ENCODE measurements around the gene PYGB.

PYGB gene

DNA sequence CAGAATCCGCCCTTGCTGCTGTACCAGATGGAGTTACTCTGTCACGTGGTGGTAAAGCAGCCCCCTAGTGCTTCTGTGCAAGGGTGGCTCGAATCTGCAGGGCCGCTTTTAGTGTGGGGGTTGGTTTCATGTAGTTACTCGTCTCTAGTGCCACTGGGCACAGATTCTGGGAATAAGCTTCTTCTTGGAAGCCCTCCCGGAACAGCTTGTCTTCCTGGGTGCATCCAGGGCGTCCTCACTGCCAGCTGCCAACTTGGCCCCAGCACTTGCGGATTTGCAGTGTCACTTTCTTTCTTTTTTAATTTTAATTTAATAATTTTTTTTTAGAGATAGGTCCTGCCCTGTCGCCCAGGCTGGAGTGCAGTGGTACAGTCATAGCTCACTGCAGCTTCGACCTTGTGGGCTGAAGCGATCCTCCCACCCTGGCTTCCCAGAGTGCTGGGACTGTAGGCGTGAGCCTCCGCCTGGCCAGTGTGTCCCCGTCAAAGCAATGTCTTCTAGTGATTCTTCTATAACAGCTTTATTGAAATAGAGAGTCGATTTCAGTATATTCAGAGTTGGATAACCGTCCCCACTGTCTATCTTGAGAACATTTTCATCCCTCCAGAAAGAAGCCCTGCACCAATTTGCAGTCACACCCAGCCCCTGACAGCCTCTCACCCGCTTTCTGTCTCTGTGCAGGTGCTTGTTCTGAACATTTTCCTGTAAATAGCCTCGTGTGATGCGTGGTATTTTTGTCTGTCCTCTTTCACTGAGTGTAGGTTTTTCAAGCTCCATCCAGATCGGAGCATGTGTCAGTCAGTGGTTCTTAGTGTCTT is 25.9 kb downstream of the PYGB start:
- ChIA-PET POLR2A (ENCODE audit: low non-redundant PET) (no interaction called here), CTCF (interaction anchor here (0.7 kb wide), 1 partner anchor 1612 kb away, joined by 3 read pairs; no protein-coding TSS in a partner anchor)
- TF ChIP-seq, protein P1, sequence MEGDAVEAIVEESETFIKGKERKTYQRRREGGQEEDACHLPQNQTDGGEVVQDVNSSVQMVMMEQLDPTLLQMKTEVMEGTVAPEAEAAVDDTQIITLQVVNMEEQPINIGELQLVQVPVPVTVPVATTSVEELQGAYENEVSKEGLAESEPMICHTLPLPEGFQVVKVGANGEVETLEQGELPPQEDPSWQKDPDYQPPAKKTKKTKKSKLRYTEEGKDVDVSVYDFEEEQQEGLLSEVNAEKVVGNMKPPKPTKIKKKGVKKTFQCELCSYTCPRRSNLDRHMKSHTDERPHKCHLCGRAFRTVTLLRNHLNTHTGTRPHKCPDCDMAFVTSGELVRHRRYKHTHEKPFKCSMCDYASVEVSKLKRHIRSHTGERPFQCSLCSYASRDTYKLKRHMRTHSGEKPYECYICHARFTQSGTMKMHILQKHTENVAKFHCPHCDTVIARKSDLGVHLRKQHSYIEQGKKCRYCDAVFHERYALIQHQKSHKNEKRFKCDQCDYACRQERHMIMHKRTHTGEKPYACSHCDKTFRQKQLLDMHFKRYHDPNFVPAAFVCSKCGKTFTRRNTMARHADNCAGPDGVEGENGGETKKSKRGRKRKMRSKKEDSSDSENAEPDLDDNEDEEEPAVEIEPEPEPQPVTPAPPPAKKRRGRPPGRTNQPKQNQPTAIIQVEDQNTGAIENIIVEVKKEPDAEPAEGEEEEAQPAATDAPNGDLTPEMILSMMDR (conservative IDR thresholded peaks at IDR 0.05; ENCODE audit: low read depth) = no peak
- peak overlapping the region; percentile 44 for H3K27ac ChIP-seq
- no peak for DNase-seq (ENCODE audit: low spot score)

DNA sequence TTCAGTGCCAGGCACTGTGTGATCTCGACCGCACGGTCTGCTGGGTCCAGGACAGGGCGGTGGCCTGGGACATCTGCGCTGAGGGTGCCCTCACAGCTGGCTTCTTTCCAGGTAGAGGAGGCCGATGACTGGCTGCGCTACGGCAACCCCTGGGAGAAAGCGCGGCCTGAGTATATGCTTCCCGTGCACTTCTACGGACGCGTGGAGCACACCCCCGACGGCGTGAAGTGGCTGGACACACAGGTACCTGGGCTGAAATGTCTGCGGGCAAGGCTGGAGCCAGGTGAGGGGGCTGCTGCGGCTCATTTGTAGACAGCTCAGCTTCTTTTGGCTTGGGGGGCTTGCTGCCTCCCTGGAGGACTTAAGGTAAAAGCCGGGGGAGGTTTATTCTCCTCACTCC is 26.6 kb downstream of the PYGB start:
- TF ChIP-seq, protein P1 (conservative IDR thresholded peaks at IDR 0.05; ENCODE audit: low read depth) = no peak
- ChIA-PET POLR2A (ENCODE audit: low non-redundant PET) (no interaction called here), CTCF (interaction anchor here (0.7 to 0.8 kb wide), 2 partner anchors 19 to 1613 kb away, joined by 3 read pairs; no protein-coding TSS in a partner anchor)
- DNase-seq (ENCODE audit: low spot score) = no peak
- H3K27ac ChIP-seq = no peak overlapping the region

DNA sequence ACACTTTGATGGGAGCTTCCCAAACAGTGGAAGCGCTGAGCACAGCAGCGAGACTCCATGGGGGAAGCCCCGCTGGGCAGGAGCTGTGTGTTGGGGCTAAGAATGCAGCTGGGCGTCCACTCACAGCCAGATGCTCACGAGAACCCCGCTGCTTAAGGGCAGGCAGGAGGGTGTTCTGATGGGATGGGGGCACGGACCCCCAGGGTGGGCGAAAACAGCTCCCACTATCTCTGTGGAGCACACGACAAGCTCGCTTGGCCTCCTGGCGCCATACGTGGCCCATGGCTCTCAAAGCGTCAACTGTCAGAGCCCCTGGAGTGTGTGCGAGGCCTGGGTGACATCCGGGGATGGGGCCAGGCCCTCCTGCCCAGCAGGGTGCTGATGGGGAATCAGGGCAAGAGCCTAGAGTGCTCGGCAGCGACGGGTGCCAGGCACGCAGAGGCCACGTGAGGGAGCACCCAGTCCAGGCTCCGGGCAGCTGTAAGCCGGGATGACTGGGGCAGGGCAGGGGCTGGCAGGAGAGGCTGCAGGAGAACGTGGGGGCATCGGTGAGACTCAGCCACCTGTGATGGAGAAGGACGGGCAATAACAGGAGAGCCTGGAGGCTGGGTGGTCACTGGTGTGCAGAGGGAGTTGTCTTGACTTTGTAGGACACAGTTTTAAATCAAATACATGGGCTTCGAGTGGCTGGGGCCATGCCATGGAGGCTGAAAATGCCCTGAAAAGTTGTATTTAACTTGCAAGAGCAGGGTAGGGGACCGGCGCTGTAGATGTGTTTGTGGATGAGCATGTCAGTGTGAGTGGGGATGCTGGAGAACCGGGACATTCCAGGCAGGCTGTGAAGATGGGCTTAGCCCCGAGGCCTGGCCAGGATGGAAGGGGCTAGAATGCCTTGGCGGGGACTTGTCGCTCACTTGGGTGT is 27.3 kb downstream of the PYGB start:
- TF ChIP-seq, protein P1 (conservative IDR thresholded peaks at IDR 0.05; ENCODE audit: low read depth) = no peak
- ChIA-PET POLR2A (ENCODE audit: low non-redundant PET) (interaction anchor here (0.5 kb wide), 1 partner anchor 39 kb away, joined by 5 read pairs; no protein-coding TSS in a partner anchor), CTCF (interaction anchor here (0.8 kb wide), 1 partner anchor 20 kb away, joined by 3 read pairs; no protein-coding TSS in a partner anchor)
- 0 out of 2 replicates have a peak overlapping the region, but pooled peaks have one; percentile 0 for H3K27ac ChIP-seq
- DNase-seq (ENCODE audit: low spot score) = no peak

DNA sequence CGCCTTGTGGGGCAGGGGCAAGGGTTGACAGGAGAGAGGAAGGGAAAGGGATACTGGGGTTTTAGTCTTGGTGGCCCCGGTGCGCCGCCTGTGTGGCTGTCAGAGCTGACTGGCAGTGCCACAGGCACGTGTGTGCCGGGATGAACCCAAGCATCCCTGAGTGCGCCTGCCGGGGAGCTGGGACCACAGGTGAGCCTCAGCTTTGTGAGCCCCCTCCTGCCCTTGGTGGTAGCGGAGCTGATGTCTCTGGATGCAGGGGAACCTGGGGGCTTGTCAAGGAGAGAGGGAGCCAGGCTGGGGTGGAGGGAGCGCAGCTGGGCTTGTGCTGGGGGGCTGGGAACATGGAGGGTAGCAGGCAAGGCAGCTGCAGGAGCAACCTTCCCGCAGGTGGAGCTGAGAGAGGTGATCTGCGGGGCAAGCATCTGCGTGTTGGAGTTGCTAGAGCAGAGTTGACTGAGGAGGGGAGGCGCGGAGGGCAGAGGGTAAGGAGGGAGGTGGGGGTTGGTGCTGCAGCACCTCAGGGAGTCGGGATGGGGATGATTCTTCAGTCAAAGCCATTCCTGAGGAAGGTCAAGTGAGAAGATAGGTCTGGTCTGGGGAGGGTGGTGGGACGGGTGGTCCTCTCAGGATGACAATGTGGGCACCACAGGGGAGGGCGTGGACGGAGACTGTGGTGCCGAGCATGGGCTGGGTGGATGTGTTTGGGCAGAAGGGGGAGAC is 28.1 kb downstream of the PYGB start:
- no peak for DNase-seq (ENCODE audit: low spot score)
- TF ChIP-seq, protein P1 (conservative IDR thresholded peaks at IDR 0.05; ENCODE audit: low read depth) = no peak
- ChIA-PET CTCF (no interaction called here), POLR2A (ENCODE audit: low non-redundant PET) (interaction anchor here (0.5 kb wide), 1 partner anchor 38 kb away, joined by 5 read pairs; no protein-coding TSS in a partner anchor)
- H3K27ac ChIP-seq = no peak overlapping the region

DNA sequence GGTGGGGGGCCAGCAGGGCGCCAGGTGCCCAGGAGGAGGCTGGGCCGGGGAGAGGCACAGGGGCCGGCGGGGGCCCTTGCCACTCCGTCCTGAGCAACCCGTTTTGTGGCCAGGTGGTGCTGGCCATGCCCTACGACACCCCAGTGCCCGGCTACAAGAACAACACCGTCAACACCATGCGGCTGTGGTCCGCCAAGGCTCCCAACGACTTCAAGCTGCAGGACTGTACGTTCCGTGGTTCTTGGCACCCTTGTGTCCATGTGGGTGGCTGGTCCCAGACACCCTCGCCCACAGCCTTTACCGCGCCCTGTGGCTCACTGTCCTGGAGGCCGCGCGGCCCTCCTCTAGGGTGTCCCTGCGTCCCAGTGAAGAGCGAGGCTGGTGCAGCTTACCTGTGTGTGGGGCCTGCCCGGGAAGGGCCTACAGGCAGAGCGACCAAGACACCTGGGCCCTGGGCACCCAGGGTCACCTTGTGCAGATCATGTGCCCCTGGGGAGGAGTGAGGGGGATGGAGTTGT is 28.7 kb downstream of the PYGB start:
- TF ChIP-seq, protein P1 (conservative IDR thresholded peaks at IDR 0.05; ENCODE audit: low read depth) = no peak
- DNase-seq (ENCODE audit: low spot score) = no peak
- POLR2A ChIA-PET (ENCODE audit: low non-redundant PET) = no interaction called here
- CTCF ChIA-PET = no interaction called here
- no peak overlapping the region for H3K27ac ChIP-seq
